LoVo (cell line): ENCODE results near the gene IL17RA.

Source experiments
- DNase-seq: peaks from one replicate; pipeline ENCODE4 v3.0.0-alpha.2; 2016; ENCODE audit warnings: low spot score

The IL17RA gene

GRCh38 chr22:17083255-17083654 is 1.5 kb upstream of the IL17RA start:
- no peak for DNase-seq

- DNase-seq, result no peak
Observed at GRCh38 chr22:17083811-17084441, 874 bp upstream of the IL17RA start.

DNA sequence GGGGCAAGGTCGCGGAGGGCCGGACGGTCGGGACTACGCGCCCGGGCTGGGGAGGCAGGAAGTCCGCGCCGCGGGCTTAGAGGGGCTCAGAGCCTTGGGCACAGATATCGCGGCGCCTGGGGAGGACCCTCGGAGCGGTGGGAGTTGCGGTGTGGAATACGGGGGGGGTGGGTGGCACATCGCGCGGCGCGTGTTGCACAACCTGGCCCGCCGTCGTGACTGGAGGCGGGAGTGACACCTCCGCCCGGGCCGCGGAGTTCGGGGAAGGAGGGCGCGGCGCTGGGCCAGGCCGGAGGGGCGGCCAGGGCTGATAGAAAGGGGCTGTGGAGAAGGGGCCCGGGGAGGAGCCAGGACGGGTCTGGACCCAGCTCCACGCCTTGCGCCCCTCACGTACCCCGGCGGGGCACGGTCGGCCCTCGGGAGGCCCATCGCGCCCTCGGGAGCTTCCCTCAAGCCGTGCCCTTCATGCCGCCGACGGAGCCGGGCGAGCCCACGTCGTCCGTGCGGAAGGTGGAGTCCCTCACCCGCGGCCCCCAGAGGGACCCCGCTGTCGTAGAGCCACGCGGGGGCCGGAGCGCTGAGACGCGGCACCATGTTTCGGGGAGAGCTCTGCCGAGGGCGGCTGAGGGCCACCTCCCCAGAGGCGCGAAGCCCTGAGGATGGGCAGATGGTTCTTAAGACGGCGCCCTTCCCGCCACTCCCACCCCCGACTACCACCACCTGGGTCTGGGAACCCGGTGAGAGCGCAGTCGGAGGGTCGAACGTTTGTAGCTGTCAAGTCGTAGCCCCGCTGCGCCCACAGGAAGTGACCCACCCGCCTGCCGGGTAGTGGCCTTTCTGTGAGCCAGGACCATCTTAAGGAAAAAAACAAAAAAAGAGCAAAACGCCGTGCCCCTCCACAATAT is 729 bp downstream of the IL17RA start:
- no peak for DNase-seq

DNA sequence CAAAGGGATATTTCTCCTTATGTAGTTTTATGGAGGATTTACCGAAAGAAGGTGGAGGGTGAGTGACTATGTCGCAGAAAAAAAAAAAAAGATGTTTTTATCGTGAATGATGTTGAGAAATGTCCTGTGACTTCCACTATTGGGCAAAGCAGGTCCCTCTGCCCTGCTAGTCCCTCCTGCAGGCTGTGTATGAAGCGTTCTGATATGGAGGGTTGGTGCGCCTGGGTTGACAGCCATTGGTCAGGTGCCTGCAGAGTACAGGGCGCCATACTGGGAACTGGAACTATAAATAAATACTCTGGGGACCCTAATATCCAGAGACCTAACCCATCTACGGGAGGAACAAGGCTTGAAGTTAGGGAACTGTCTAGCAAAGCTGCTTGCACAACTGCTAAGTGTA is 1.5 kb downstream of the IL17RA start:
- DNase-seq, result no peak

GRCh38 chr22:17086788-17087497 is 2.1 kb downstream of the IL17RA start:
- no peak for DNase-seq

- no peak for DNase-seq
Observed at GRCh38 chr22:17087498-17088131, 2.8 kb downstream of the IL17RA start.

DNA sequence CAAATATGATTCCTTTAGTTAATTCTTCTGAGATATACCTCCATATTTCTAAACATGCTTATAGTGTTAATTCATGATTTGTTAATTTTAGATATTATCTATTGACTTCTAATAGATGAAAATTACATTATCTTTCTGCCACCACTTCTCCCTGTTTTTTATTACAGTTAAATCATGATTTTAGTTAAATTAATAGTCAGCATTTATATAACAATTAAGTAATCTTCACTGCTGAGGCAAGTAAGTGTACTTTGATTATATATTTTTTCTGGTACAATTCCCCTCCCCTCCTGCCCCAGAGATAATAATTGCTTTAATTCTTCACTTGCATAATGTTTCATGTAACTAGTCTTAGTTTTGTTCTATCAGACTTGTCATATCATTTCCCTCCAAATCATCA is 5.8 kb downstream of the IL17RA start:
- no peak for DNase-seq

DNA sequence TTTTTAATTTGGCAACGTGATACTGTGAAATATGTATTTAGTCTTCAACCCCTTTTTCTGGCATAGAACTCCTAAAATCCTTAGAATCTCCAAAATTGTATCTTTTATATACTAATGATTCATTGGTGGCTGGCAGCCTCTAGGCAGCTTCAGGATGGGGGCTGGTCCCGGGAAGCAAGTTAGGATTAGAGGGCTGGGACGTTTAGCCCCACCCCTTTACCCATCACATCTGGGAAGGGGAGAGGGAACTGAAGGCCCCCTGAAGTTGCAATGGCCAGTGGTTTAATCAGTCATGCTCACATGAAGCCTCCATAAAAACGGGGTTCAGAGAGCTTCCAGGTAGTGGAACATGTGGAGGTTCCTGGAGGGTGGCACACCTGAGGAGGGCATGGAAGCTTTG is 7.1 kb downstream of the IL17RA start:
- no peak for DNase-seq

- no peak for DNase-seq
Observed at GRCh38 chr22:17093081-17093480, 8.3 kb downstream of the IL17RA start.

DNA sequence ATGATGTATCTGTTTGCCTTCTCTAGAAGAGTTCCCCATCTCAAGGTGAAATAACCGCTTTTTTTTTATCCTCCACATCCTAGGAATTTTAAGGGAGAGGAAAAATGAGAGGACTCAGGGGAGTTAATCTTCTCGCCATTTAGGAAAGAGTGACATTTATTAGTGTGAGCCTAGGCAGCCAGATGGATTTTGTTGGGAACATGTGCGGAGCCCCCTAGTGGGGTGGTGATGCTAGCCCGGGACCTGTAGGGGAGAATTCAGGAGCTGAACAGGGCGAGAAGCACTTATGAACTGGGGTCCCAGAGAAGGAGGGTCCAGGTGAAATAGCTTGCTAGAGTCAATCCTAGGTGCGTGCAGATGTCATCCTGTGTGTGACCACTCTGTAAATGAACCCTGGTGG is 10.7 kb downstream of the IL17RA start:
- DNase-seq, result no peak

DNA sequence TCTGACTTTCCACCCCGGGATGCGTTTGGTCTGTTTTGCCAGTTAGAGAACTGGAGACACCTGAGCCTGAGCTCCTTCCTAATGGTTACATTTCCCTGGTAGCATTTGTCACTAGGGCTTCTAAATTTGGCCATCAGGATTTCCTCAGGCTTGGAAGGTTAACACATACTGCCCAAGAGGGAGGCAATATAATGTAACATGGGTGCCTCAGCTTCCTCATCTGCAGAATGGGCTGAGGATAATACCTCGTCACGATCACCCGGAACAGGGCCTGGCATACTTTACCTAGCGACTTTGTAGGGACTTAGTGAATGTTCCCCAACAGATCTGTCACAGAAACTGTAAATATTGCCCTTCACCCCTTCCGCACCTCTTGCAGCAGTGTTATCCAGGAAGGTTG is 11.3 kb downstream of the IL17RA start:
- no peak for DNase-seq

- no peak for DNase-seq
Observed at GRCh38 chr22:17097062-17097461, 12.3 kb downstream of the IL17RA start.

DNA sequence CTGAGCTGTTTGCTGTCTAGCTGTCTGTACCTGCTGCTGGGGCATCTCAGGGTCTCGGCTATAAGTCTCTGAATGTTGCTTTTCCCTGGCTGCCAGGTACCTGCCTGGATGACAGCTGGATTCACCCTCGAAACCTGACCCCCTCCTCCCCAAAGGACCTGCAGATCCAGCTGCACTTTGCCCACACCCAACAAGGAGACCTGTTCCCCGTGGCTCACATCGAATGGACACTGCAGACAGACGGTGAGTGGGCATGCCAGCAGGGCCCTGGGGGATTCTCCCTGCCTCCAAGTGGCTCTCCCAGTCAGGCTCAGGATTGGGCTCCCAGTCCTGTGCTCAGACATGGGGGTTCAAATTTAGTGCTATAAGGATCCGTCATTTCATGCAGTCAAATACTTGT is 12.9 kb downstream of the IL17RA start:
- no peak for DNase-seq

DNA sequence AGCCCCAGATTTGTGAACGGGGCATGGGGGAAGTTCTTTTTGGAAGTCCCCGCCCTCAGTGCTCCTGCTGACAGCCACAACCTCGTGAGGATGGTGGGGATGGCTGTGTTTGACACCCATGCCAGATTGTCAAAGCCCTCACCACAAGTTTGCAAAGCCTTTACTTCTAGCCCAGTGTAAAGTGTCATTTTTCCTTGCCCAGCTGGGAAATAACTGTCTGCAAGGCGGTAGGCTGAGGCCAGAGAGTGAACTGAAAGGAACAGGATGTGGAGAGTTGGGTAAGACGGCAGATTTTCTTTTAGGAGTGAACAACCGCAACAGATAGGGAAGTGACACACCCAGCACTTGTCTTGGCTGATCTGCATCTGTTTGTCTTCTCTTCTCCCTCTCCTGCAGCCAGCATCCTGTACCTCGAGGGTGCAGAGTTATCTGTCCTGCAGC is 13.6 kb downstream of the IL17RA start:
- no peak for DNase-seq

DNA sequence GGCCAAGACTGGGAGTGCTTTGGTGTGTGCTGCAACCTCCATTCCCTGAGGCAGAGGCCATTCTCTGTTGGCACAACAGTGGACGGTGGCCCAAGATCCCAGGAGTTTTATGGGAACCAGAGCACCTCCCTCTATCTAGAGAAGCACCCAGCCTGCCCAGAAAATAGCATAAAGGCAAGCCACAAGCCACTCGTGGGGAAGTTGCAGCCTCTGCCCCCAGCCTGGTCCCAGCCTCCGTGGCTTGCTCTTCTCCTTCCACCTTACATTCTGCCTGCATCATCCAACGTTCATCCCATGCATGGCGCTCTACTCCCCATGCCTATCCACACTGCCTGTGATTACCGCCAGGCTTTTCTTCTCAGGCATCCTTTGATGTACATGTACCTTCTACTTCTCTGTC is 15.8 kb downstream of the IL17RA start:
- DNase-seq, result no peak

DNA sequence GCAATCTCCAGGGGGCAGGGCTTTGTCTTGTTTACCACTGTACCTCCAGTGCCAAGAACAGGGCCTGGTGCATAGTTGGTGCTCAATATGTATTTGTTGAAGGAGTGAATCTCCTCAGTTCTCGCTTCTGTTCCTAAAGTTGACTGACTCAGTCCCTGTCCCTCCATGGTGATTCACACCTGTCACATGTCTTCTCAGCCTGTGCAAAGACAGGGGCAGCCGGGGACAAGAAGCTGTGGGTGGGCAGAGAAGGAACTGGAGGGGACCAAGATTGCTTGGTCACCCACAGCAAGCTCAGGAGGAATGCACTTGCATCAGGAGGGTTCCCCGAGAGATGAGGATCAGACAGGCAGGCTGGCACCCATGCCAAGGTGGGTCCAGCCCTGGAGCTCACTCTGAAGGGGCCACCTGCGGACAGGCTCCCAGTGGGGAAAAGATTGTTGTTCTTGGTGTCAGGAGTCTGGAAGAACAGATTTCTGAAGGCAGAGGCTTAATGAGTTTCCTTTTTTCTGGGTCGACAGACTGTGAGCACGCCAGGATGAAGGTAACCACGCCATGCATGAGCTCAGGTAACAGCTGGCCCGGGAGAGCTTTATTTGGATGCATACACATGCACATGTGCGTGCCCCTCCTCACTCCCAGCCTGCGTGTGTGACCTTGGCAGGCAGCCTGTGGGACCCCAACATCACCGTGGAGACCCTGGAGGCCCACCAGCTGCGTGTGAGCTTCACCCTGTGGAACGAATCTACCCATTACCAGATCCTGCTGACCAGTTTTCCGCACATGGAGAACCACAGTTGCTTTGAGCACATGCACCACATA is 16.9 kb downstream of the IL17RA start:
- DNase-seq, result no peak

DNA sequence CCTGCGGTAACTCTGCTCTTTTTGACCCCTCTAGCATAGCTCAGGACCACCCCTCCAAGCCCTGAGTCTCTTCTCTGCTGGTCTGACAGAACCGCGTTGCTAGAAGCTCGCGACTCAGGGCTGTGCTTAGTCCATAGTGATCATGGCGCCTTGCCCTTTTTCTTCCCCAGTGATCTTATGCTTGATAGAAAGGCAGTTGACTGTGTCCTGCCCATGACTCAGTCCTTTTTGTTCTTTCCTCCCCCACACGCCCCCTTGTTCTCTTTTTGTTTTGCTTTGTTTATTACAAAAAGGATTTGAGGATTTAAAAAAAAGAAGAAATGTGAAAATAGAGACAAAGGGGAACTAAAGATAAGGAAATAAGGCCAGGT is 17.5 kb downstream of the IL17RA start:
- no peak for DNase-seq

GRCh38 chr22:17103351-17103750 is 18.6 kb downstream of the IL17RA start:
- no peak for DNase-seq

DNA sequence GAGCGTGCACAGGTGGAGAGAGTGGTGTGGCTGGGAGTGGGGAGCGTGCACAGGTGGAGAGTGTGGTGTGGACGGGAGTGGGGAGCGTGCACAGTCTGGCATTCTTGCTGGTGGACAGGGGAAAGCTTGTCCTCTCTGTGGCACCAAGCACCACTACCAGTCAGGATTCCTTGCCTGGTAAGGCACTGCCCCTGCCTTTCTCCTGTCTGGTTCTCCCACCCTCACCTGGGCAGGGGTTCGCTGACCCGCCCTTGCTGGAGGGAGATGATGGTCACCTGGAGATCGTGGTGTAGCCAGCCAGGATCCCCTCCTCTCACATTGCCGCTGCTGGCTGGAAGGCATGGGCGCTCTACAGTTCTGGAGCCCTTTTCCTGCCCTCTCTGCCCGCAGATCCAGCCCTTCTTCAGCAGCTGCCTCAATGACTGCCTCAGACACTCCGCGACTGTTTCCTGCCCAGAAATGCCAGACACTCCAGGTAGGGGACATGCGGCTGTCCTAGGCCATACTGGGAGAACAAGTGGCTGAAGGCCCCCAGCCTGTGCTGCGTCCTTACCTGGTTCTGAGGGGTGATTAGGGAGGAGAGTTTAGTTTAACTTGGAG is 19.6 kb downstream of the IL17RA start:
- DNase-seq, result no peak

- DNase-seq, result no peak
Observed at GRCh38 chr22:17105143-17106129, 20.6 kb downstream of the IL17RA start.
